NCI-H510A treated with DMSO at 0.1 percent for 48 hours (cell line): Measurements from ENCODE around the gene ZGLP1.

Experiments used
- DNase-seq: peaks from one replicate; lab custom pipeline; 2025; lab: John Stamatoyannopoulos, UW

ZGLP1 gene

GRCh38 chr19:10277795-10278589, 31.6 kb downstream of the ZGLP1 start:
- DNase-seq = no peak

GRCh38 chr19:10274589-10274988, 35.0 kb downstream of the ZGLP1 start:
- DNase-seq = no peak

- DNase-seq = no peak
Observed at GRCh38 chr19:10271543-10272086, 38.0 kb downstream of the ZGLP1 start.

- peak; percentile 5 for DNase-seq
Observed at GRCh38 chr19:10270616-10271394, 38.8 kb downstream of the ZGLP1 start, which contains the start of gene ICAM1. Gene ICAM1 (plus strand): TSS chr19:10271120. CDS start chr19:10271160, 40 bp downstream.

GRCh38 chr19:10270180-10270615, 39.4 kb downstream of the ZGLP1 start:
- no peak for DNase-seq

GRCh38 chr19:10269333-10270179, 40.1 kb downstream of the ZGLP1 start:
- DNase-seq = peak; percentile 22

GRCh38 chr19:10268071-10268470, 41.5 kb downstream of the ZGLP1 start:
- DNase-seq = no peak

- DNase-seq = no peak
Observed at GRCh38 chr19:10266706-10267105, 42.9 kb downstream of the ZGLP1 start.

GRCh38 chr19:10262771-10263170, 46.8 kb downstream of the ZGLP1 start:
- no peak for DNase-seq

GRCh38 chr19:10260141-10260584, 49.5 kb downstream of the ZGLP1 start:
- peak; percentile 81 for DNase-seq

- peak; percentile 60 for DNase-seq
Observed at GRCh38 chr19:10259162-10259905, 50.3 kb downstream of the ZGLP1 start.

- no peak for DNase-seq
Observed at GRCh38 chr19:10258080-10258710, 51.4 kb downstream of the ZGLP1 start.

GRCh38 chr19:10256970-10257615, 52.5 kb downstream of the ZGLP1 start:
- DNase-seq = no peak

GRCh38 chr19:10256551-10256950, 53.1 kb downstream of the ZGLP1 start:
- DNase-seq = no peak

GRCh38 chr19:10255358-10255757, 54.3 kb downstream of the ZGLP1 start:
- DNase-seq = no peak
